Measurements from ENCODE around the gene IL31RA.

Gene IL31RA

DNA sequence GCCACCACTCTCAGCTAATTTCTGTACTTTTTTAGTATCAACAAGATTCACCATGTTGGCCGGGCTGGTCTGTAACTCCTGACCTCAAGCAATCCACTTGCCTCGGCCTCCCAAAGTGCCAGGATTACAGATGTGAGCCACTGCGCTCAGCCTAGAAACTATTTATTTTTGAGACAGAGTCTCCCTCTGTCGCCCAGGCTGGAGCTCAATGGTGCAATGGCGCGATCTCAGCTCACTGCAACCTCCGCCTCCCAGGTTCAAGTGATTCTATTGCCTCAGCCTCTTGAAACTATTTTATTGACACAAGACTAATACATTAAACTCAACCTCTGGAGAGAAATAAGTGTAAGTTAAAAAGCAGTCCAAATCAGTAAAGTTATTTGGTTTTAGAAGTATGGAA, 109.6 kb downstream of the IL31RA start:
- no peak overlapping the region for H3K4me3 ChIP-seq (ENCODE audit: low read length)
- H3K79me2 ChIP-seq (ENCODE audit: low read length), result peaks cover 95% of the 10 kb centered on the region
- H3F3A ChIP-seq (ENCODE audit: insufficient read depth, low read length), result peaks cover 45% of the 10 kb centered on the region
- H3K4me2 ChIP-seq (ENCODE audit: low read depth, low read length), result no peak overlapping the region
- H3K4me1 ChIP-seq (ENCODE audit: low read length), result no peaks in the 10 kb centered on the region
- no peak overlapping the region for H2AFZ ChIP-seq (ENCODE audit: low read length)
- H3K9ac ChIP-seq (ENCODE audit: low read length), result no peak overlapping the region
- H3K9me2 ChIP-seq (replicated peaks; ENCODE audit: insufficient read depth, low read length), result no peaks in the 10 kb centered on the region
- DNase-seq, result no peak
- H4K20me1 ChIP-seq (ENCODE audit: insufficient read depth, low read length), result peaks cover 4% of the 10 kb centered on the region; the same call in 1 of the 2 replicates
- H3K27me3 ChIP-seq (replicated peaks; ENCODE audit: insufficient read depth, low read length), result no peaks in the 10 kb centered on the region
- TF ChIP-seq, protein P1, sequence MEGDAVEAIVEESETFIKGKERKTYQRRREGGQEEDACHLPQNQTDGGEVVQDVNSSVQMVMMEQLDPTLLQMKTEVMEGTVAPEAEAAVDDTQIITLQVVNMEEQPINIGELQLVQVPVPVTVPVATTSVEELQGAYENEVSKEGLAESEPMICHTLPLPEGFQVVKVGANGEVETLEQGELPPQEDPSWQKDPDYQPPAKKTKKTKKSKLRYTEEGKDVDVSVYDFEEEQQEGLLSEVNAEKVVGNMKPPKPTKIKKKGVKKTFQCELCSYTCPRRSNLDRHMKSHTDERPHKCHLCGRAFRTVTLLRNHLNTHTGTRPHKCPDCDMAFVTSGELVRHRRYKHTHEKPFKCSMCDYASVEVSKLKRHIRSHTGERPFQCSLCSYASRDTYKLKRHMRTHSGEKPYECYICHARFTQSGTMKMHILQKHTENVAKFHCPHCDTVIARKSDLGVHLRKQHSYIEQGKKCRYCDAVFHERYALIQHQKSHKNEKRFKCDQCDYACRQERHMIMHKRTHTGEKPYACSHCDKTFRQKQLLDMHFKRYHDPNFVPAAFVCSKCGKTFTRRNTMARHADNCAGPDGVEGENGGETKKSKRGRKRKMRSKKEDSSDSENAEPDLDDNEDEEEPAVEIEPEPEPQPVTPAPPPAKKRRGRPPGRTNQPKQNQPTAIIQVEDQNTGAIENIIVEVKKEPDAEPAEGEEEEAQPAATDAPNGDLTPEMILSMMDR (IDR thresholded peaks at IDR 0.05; ENCODE audit: low read length), result no peak
- no peaks in the 10 kb centered on the region for H3K9me3 ChIP-seq (replicated peaks; ENCODE audit: insufficient read depth, low read length)
- H3K27ac ChIP-seq (ENCODE audit: low read length), result no peak overlapping the region
- H3K36me3 ChIP-seq (replicated peaks; ENCODE audit: insufficient read depth, low read length), result peaks cover 43% of the 10 kb centered on the region

DNA sequence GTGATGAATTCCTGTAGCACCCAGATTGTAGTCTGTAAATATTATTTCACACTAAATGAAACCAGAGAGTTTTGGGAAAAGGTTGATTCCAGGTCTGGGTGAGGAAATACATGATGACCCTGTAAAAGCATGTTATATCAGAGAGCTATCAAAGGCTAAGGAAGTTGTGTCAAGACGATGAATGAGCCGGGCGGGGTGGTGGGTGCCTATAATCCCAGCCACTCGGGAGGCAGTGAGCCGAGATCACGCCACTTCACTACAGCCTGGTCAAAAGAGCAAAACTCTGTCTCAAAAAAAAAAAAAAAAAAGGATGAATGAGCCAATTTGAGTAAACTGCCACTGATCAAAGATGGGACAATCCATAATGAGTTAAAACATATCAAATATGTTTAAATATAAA, 114.4 kb downstream of the IL31RA start:
- H3K9me3 ChIP-seq (replicated peaks; ENCODE audit: insufficient read depth, low read length), result no peaks in the 10 kb centered on the region
- peaks cover 13% of the 10 kb centered on the region for H4K20me1 ChIP-seq (ENCODE audit: insufficient read depth, low read length)
- peaks cover 97% of the 10 kb centered on the region for H3K79me2 ChIP-seq (ENCODE audit: low read length)
- no peak overlapping the region for H3K4me3 ChIP-seq (ENCODE audit: low read length)
- no peaks in the 10 kb centered on the region for H3K27me3 ChIP-seq (replicated peaks; ENCODE audit: insufficient read depth, low read length)
- no peaks in the 10 kb centered on the region for H3K9me2 ChIP-seq (replicated peaks; ENCODE audit: insufficient read depth, low read length)
- no peak overlapping the region for H2AFZ ChIP-seq (ENCODE audit: low read length)
- H3K36me3 ChIP-seq (replicated peaks; ENCODE audit: insufficient read depth, low read length), result peaks cover 32% of the 10 kb centered on the region
- no peak for DNase-seq
- TF ChIP-seq EZH2 (optimal IDR thresholded peaks at IDR 0.05; ENCODE audit: low read depth, low read length) (no peak), EZH2phosphoT487 (IDR thresholded peaks at IDR 0.05; ENCODE audit: low read length) (no peak)
- TF ChIP-seq, protein P1 (IDR thresholded peaks at IDR 0.05; ENCODE audit: low read length), result no peak
- H3K4me2 ChIP-seq (ENCODE audit: low read depth, low read length), result no peak overlapping the region
- peaks cover 15% of the 10 kb centered on the region for H3K4me1 ChIP-seq (ENCODE audit: low read length)
- peaks cover 40% of the 10 kb centered on the region for H3F3A ChIP-seq (ENCODE audit: insufficient read depth, low read length)
- no peak overlapping the region for H3K27ac ChIP-seq (ENCODE audit: low read length)
- no peak overlapping the region for H3K9ac ChIP-seq (ENCODE audit: low read length)

DNA sequence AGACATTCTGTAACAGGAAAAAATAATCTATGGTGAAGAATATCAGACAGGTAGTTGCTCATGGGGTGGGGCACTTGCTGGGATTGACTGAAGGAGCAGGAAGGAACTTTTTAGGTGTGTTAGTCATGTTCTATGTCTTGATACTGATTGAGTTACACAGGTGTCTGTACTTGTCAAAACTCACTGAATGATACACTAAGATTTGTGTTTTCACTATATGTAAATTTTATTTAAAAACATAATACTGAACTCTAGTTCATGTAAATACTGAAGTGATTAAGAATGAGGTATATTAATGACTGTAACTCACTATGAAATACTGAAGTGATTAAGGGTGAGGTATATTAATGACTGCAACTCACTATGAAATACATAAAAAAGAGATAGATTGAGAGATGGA, 115.1 kb downstream of the IL31RA start:
- no peak for TF ChIP-seq EZH2phosphoT487 (IDR thresholded peaks at IDR 0.05; ENCODE audit: low read length)
- no peak for TF ChIP-seq EZH2 (optimal IDR thresholded peaks at IDR 0.05; ENCODE audit: low read depth, low read length)
- TF ChIP-seq, protein P1 (IDR thresholded peaks at IDR 0.05; ENCODE audit: low read length), result no peak
- Histone ChIP-seq H3K9me3 (replicated peaks; ENCODE audit: insufficient read depth, low read length) (no peaks in the 10 kb centered on the region), H3K27ac (ENCODE audit: low read length) (0 out of 2 replicates have a peak overlapping the region, but pooled peaks have one; percentile 7), H3F3A (ENCODE audit: insufficient read depth, low read length) (peaks cover 37% of the 10 kb centered on the region), H3K9ac (ENCODE audit: low read length) (no peak overlapping the region), H2AFZ (ENCODE audit: low read length) (no peak overlapping the region), H3K27me3 (replicated peaks; ENCODE audit: insufficient read depth, low read length) (no peaks in the 10 kb centered on the region), H3K4me2 (ENCODE audit: low read depth, low read length) (no peak overlapping the region), H3K9me2 (replicated peaks; ENCODE audit: insufficient read depth, low read length) (no peaks in the 10 kb centered on the region), H4K20me1 (ENCODE audit: insufficient read depth, low read length) (peaks cover 19% of the 10 kb centered on the region), H3K36me3 (replicated peaks; ENCODE audit: insufficient read depth, low read length) (peaks cover 32% of the 10 kb centered on the region), H3K4me1 (ENCODE audit: low read length) (peaks cover 21% of the 10 kb centered on the region), H3K79me2 (ENCODE audit: low read length) (peaks cover 97% of the 10 kb centered on the region), H3K4me3 (ENCODE audit: low read length) (no peak overlapping the region)
- DNase-seq, result no peak

Data from MM.1S (cell line).